ENCODE measurements around the gene MSI2. TPM values are rescaled to one million over a fixed set of nuclear protein-coding genes. Genes with fewer than 3 reads are reported as not detected.

The MSI2 gene
- total and polyA plus RNA-seq, 9 of the 15 experiments (the other 6 are each of a cell fraction or from before 2014, with no cell fraction given): 4.6 to 61.8 (median 42.4) TPM

DNA sequence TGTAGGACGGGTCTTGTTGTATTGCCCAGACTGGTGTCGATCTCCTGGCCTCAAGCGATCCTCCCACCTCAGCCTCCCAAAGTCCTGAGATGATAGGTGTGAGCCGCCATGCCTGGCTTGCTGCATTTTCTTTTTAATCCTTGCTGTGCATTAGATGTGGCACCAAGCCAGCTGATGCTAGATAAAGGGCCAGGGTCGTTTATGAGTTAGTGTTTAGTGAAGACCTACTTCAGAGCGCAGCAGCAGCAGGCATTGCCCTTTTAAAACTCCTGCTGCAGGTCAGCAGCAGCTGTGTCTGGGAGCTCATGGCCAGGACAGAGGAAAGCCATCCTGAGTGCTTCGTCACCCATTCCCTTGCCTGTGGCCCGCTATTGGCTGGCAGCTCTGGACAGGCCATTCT, 251.5 kb downstream of the MSI2 start:
- Histone ChIP-seq H3K27me3 (ENCODE audit: control insufficient read depth in 2 of 2, insufficient read depth in 2 of 2, low read length in 2 of 2) (no peaks in the 10 kb centered on the region), H3K9me3 (replicated peaks; ENCODE audit: control insufficient read depth, insufficient read depth, low read depth, low read length) (no peaks in the 10 kb centered on the region), H3K4me2 (ENCODE audit: insufficient read depth, low read length) (no peak overlapping the region), H3K4me3 (no peak overlapping the region), H4K20me1 (replicated peaks; ENCODE audit: control insufficient read depth, insufficient read depth, low read length) (peaks cover 9% of the 10 kb centered on the region), H3K9me1 (ENCODE audit: control insufficient read depth, insufficient read depth, low read length) (no peaks in the 10 kb centered on the region), H3K27ac (ENCODE audit: extremely low read depth, low read depth, low read length) (no peak overlapping the region), H3K79me2 (ENCODE audit: control insufficient read depth, insufficient read depth, low read length) (0 out of 3 replicates have a peak, but pooled peaks cover 3% of the 10 kb centered on the region), H3K9ac (ENCODE audit: insufficient read depth in 1 of 2, low read depth in 2 of 2, low read length in 2 of 2) (peak overlapping the region in 1 of 2 experiments; percentile 4; a peak in 1 of 4 replicates), H3K36me3 (ENCODE audit: control insufficient read depth, insufficient read depth, low read length) (no peaks in the 10 kb centered on the region), H3K4me1 (replicated peaks in 1 of 2; ENCODE audit: control insufficient read depth in 2 of 2, insufficient read depth in 2 of 2, low read length in 2 of 2) (peaks cover 5 to 12% of the 10 kb centered on the region in 2 experiments; a peak in 4 of 5 replicates), H2AFZ (ENCODE audit: low read depth, low read length) (no peak overlapping the region)
- BruUV-seq (replicated peaks): no TSS peak
- DNase-seq (ENCODE audit: extremely low read depth in 1 of 4, low spot score in 3 of 4): no peak
- no peak for FAIRE-seq
- intact Hi-C loops (cut with micrococcal nuclease) (no loop called here), in situ Hi-C loops (cut with MboI) (no loop called here)
- TF ChIP-seq, protein P1, sequence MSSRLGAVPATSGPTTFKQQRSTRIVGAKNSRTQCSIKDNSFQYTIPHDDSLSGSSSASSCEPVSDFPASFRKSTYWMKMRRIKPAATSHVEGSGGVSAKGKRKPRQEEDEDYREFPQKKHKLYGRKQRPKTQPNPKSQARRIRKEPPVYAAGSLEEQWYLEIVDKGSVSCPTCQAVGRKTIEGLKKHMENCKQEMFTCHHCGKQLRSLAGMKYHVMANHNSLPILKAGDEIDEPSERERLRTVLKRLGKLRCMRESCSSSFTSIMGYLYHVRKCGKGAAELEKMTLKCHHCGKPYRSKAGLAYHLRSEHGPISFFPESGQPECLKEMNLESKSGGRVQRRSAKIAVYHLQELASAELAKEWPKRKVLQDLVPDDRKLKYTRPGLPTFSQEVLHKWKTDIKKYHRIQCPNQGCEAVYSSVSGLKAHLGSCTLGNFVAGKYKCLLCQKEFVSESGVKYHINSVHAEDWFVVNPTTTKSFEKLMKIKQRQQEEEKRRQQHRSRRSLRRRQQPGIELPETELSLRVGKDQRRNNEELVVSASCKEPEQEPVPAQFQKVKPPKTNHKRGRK (tag; IDR thresholded peaks at IDR 0.05): no peak
- TF ChIP-seq NFIC (IDR thresholded peaks at IDR 0.05): peak; percentile 59
- CTCF ChIA-PET (ENCODE audit: low intra/inter-chr PET ratio): no interaction called here
- WGBS (ENCODE audit: insufficient coverage, low coverage, missing lambda C conversion rate): 64% methylated on average over 8 of the region's 8 CpGs
- no peak for ATAC-seq
- POLR2A ChIA-PET: interaction anchor here (1.1 to 1.2 kb wide), 2 partner anchors 11 to 18 kb away, joined by 3 read pairs; no protein-coding TSS in a partner anchor

DNA sequence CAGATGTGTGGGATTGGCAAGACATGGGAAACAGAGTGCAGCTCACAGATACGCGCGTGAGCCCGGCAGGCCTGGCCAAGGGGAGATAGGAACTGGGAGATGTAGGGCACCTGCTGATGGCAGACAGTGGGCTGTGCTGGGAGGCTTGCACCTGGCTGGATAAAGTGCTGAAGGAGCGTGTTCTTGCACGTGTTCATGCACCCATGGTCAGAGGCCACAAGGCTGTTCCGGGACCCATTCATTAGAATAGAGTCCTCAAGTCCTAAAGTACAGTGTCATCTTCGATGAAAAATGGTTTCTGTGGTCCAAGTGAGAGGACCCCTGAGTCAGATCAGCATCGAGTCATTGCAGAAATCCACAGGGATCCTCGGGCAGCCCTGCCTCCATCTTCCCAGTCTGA, 252.3 kb downstream of the MSI2 start:
- FAIRE-seq (no peak), ATAC-seq (no peak)
- TF ChIP-seq KLF16 (IDR thresholded peaks at IDR 0.05): no peak
- no peak for TF ChIP-seq TRIM28 (IDR thresholded peaks at IDR 0.05)
- no peak for TF ChIP-seq ETS2 (tag; IDR thresholded peaks at IDR 0.05; ENCODE audit: borderline replicate concordance, poor library complexity, severe bottlenecking)
- TF ChIP-seq ZNF561 (CRISPR knock-in tag; conservative IDR thresholded peaks at IDR 0.05): no peak
- TF ChIP-seq HDAC3 (IDR thresholded peaks at IDR 0.05; ENCODE audit: borderline replicate concordance, partially characterized antibody): no peak
- no peak for TF ChIP-seq HDAC8 (tag; IDR thresholded peaks at IDR 0.05)
- TF ChIP-seq RFX5 (IDR thresholded peaks at IDR 0.05; ENCODE audit: low read depth, low read length): no peak
- no peak for TF ChIP-seq MED1 (CRISPR knock-in tag; IDR thresholded peaks at IDR 0.05; ENCODE audit: borderline replicate concordance)
- TF ChIP-seq, protein P2, sequence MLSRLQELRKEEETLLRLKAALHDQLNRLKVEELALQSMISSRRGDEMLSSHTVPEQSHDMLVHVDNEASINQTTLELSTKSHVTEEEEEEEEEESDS (CRISPR knock-in tag; IDR thresholded peaks at IDR 0.05): no peak
- TF ChIP-seq ZNF696 (CRISPR knock-in tag; conservative IDR thresholded peaks at IDR 0.05): no peak
- no peak for TF ChIP-seq GATA2 (CRISPR knock-in tag; IDR thresholded peaks at IDR 0.05)
- TF ChIP-seq ZNF695 (CRISPR knock-in tag; IDR thresholded peaks at IDR 0.05): no peak
- no peak for TF ChIP-seq ZNF263 (CRISPR knock-in tag; IDR thresholded peaks at IDR 0.05; ENCODE audit: borderline replicate concordance)
- no peak for TF ChIP-seq HLTF (IDR thresholded peaks at IDR 0.05)
- no peak for TF ChIP-seq ZNF146 (CRISPR knock-in tag; IDR thresholded peaks at IDR 0.05; ENCODE audit: unreplicated experiment)

More for the DNA sequence above, 252.3 kb downstream of the MSI2 start:
- intact Hi-C loops (cut with micrococcal nuclease): no loop called here
- Histone ChIP-seq H3K4me1 (replicated peaks in 1 of 2; ENCODE audit: control insufficient read depth in 2 of 2, insufficient read depth in 2 of 2, low read length in 2 of 2) (peaks cover 5 to 12% of the 10 kb centered on the region in 2 experiments; a peak in 4 of 5 replicates), H3K79me2 (ENCODE audit: control insufficient read depth, insufficient read depth, low read length) (0 out of 3 replicates have a peak, but pooled peaks cover 3% of the 10 kb centered on the region), H3K9me3 (replicated peaks; ENCODE audit: control insufficient read depth, insufficient read depth, low read depth, low read length) (no peaks in the 10 kb centered on the region), H3K36me3 (ENCODE audit: control insufficient read depth, insufficient read depth, low read length) (no peaks in the 10 kb centered on the region), H3K9ac (ENCODE audit: insufficient read depth in 1 of 2, low read depth in 2 of 2, low read length in 2 of 2) (no peak overlapping the region), H3K4me2 (ENCODE audit: insufficient read depth, low read length) (no peak overlapping the region), H3K27ac (ENCODE audit: extremely low read depth, low read depth, low read length) (no peak overlapping the region), H3K9me1 (ENCODE audit: control insufficient read depth, insufficient read depth, low read length) (no peaks in the 10 kb centered on the region), H3K4me3 (no peak overlapping the region), H4K20me1 (replicated peaks; ENCODE audit: control insufficient read depth, insufficient read depth, low read length) (peaks cover 9% of the 10 kb centered on the region), H2AFZ (ENCODE audit: low read depth, low read length) (no peak overlapping the region), H3K27me3 (ENCODE audit: control insufficient read depth in 2 of 2, insufficient read depth in 2 of 2, low read length in 2 of 2) (no peaks in the 10 kb centered on the region)
- in situ Hi-C loops (cut with MboI): no loop called here
- no peak for DNase-seq (ENCODE audit: extremely low read depth in 1 of 4, low spot score in 3 of 4)
- CTCF ChIA-PET (ENCODE audit: low intra/inter-chr PET ratio): no interaction called here
- POLR2A ChIA-PET: interaction anchor here (1.1 to 1.2 kb wide), 2 partner anchors 12 to 17 kb away, joined by 3 read pairs; no protein-coding TSS in a partner anchor
- WGBS (ENCODE audit: insufficient coverage, low coverage, missing lambda C conversion rate): 76% methylated on average over 9 of the region's 10 CpGs
- no TSS peak for BruUV-seq (replicated peaks)

All from K562 (cell line).